HG03575 (cell line): Measurements from ENCODE around the gene GLTP.
"Not testable (repeated sequence)": the region's sequence is repeated elsewhere in the genome, so short reads cannot be mapped to it uniquely, and the experiment has no call there.

Experiments
- ATAC-seq: cut with Tn5 transposase; IDR thresholded peaks from one replicate; pipeline ENCODE4 v1.9.1; 2021; ENCODE audit not compliant: unreplicated experiment, insufficient number of reproducible peaks, low FRiP score; ENCODE audit errors: extremely low read depth

Gene GLTP

GRCh38 chr12:109881752-109882151, 1.4 kb upstream of the GLTP start:
- no peak for ATAC-seq

GRCh38 chr12:109880938-109881337, 597 bp upstream of the GLTP start:
- no peak for ATAC-seq

GRCh38 chr12:109879351-109880042, 844 bp downstream of the GLTP start:
- no peak for ATAC-seq

GRCh38 chr12:109878749-109879148, 1.6 kb downstream of the GLTP start:
- ATAC-seq: no peak

GRCh38 chr12:109878247-109878625, 2.1 kb downstream of the GLTP start:
- no peak for ATAC-seq

DNA sequence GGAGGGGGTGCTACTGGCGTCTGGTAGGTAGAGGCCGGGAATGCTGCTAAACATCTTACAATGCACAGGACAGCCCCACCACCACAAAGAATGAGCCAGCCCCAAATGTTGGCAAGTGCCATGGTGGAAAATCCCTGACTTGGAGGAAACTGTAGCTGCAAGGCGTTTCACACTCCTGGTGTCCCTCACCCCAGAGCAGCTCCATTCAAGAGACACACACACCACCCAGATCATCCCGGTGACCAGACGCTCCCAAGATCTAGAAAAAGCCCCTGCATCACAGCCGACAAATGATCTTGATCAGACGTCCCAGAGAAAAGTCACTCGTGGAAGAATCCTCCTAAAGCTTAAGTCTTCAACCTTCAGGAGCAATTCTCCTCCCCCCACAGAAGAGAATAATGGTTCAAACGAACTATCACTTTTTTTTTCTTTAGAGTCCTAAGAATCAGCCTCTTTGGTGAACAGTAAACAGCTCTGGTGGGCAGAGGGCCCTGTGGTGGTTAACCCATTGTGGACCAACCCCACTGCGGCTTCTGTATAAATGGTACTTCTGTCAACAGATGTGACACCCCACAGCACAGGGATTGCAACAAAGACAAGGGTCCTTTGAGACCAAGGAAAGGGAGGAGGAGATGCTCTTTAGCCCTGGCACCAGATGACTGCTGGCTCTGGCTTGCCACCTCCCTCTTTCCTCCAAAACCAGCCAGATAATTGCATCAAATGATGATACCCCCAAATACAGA, 2.7 kb downstream of the GLTP start:
- no peak for ATAC-seq

- no peak for ATAC-seq
Measured at GRCh38 chr12:109876406-109876805, 3.9 kb downstream of the GLTP start.

DNA sequence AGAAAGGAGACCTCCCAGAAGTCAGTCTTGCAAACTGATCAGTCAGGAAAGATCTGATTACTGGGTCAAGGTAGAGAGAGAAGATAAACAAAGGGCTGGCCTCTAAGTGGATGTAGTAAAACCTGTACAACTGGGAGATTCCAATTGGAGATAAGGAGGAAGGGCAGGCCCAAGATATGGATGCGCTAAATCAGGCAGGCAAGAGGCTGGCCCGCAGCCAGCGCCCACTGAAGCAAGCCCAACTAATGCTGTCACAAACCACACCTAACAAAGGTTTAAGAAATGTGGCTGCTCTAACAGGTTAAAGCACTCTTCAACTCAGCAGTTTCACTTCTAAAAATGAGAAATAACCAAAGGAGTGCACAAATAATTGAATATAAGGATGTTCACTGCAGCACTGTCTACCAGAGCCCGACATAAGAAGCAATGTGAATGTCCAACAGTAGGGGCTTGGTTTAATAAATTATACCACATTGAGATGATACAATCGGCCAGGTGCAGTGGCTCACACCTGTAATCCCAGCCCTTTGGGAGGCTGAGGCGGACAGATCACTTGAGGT, 4.7 kb downstream of the GLTP start:
- ATAC-seq: no peak

DNA sequence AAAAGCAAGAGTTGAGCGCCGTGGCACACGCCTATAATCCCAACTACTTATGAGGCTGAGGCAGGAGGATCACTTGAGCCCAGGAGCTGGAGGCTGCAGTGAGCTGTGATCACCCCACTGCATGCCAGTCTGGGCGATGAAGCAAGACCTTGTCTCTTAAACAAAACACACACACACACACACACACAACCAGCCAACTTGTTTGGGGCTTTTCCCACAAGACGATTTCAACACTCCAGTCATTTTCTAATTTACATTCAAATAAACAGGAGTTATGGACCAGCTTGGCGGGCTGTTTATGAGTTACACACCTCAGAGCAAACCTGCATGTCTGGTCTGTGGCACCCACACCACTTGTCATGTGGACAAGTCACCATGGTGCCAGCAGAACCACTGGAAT, 6.7 kb downstream of the GLTP start:
- ATAC-seq: no peak

- no peak for ATAC-seq
Measured at GRCh38 chr12:109871668-109872314, 8.6 kb downstream of the GLTP start.

DNA sequence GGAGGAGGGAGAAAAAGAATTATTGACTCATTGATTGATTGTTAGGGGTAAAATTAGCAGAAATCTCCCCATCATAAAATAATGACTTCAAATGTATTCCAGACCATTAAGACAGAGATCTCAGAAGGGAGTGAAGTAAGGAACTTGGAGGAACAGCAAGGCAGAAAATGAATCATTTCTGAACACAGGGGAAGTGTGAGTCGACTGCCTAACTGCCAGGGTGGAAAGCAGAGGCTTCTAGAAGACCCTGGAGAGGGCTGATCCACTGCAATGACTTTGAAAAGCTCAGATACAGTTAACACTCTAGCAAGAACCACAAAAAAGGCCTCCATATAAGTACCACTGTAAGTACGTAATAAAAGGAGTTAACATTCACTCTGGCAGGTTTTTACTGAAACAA, 9.7 kb downstream of the GLTP start:
- ATAC-seq: no peak

DNA sequence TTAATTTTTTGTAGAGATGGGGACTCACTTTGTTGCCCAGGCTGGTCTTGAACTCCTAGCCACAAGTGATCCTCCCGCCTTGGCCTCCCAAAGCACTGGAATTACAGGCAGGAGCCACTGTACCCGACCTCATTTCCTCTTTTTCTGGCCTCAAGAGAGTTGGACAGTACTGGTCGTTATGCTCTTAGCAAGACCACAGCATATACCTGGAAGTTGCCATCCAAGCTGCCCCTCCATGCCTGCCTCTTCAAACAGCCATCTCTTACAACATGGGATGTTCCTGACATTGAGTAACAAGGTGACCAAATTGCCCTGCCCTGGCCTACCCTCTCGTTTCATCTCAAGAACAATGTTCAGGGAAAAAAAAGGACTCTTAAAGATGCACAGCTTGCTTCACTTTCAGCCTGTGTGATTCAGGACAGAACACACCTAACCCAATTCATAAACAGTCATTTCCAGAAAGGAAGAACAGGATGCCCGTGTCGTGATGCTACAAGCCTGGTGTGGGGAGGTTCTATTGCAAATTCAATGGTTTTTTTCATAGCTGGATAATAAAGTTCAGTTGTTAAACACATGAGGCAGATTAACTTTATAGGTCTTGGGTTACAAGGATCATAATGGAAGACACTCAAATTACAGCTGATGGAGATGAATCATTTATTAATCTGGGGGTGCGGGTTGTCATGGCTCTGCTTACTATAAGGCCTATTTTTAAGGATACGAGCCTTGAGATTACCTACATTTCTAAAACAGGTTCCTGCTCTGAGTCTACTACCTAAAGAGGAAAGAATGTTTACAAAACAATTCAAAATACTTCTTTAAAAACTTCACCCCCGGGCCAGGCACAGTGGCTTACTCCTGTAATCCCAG, 11.9 kb downstream of the GLTP start:
- ATAC-seq: no peak

GRCh38 chr12:109864916-109865315, 15.4 kb downstream of the GLTP start:
- ATAC-seq: no peak

DNA sequence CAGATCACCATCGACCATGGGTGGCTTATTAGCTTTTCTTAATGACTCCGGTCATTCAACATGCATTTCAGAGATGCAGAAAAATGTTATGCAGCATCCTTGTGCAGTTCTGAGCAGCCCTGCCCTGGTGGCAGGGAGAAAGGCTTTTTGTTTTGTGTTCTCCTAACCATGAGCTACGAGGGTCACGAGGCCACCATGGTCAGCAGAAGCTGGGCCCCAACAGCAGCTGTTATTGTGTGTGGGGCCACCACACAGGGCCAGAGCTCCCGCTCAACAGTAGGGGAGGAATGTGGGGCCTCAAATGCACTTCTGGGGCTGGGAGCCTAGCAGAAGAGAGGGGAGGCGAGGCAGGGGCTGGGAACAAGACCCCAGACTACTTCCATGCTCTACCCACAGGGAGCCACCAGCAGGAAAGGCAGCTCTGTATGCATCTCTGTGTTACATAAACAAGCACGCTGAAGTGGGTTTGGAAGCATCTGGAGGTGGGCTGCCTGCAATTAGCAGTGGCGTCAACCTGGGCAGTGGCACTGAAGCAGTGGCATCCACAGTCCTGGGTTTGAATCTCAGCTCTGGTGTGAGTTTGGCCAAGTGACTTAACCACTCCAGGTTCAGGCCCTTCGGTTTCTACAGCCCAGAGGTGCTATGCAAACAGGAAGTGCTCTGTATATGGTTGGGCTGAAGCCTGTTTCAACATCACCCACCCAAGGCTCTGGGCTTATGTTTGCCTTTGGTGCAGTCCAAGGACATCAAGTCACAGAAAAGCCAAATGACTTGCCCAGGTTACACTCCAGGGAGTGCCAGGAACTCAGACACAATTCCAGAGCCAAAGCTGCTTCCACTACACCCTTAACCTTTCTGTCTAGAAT, 16.3 kb downstream of the GLTP start:
- no peak for ATAC-seq

- not testable (repeated sequence) for ATAC-seq
Measured at GRCh38 chr12:109862491-109862890, 17.9 kb downstream of the GLTP start.

DNA sequence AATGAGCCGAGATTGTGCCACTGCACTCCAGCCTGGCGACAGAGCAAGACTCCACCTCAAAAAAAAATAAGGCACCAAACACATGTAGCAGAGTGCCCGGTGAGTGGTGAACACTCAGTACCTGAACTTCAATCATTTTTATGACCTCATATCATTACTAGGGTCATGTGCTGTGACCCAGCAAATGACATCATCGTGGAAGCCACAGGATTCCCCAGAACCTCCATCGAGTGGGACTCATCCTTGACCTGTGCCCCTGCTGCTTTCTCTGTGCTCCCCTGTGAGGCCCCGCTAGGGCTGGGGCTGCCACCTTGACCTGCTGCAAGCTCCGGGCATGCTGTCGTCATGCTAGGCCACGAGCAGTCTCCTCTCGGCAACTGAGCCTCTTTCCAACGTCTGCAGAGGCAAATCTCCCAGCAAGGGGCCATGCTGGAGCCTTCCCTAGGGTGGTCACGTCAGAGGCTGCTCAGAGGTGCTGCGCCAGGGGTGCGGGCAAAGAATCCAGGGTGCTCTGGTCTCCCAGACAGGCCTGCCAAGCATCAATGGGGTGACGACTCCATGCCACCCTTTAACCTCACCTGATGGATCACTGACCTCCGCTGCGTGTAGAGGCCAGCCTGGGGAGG, 18.5 kb downstream of the GLTP start:
- no peak for ATAC-seq

DNA sequence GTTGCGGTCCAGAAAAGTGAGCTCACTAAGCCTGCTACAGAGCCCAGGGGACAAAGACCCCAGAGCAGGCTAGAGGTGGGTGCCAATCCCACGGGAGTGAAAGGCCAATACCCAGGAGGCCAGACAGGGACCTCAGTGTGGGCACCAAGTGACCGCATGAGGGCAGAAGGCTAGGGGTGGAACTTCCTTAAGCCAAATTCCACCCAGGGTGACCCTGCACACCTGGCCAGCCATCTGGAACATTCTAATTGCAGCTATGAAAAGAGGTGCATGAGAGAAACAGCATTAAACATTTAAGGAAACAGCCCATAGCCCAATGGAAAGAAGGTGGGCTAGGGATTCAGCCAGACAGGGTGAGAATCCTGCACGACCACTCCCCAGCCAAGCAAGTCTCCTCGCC, 19.4 kb downstream of the GLTP start:
- ATAC-seq: no peak

GRCh38 chr12:109858764-109859163, 21.6 kb downstream of the GLTP start:
- no peak for ATAC-seq
